ENCODE measurements around the gene ABRAXAS1. TPM values are rescaled to one million over a fixed set of nuclear protein-coding genes. Genes with fewer than 3 reads are reported as not detected.

Gene ABRAXAS1
- total and polyA plus RNA-seq, 2 of the 8 experiments (the other 6 are each of a cell fraction or from before 2014, with no cell fraction given), result 11.4 to 32.1 TPM

DNA sequence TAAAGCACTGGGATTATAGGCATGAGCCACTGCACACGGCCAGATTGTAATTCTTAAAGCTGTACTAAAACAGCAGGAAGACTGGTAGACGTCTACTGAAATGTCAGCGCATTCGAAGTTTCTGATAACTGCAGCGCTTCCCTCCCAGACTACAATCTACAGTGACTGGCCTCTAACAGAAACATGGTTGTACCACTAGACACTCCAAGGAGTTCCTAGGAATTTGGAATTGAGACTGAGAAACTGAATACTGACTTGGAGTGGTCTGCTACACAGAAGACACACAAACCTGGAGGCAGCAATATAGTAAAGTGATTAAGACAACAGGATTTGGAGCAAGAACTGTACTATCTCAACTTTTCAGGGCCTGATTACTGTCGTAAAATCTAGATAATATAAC, 30.2 kb downstream of the ABRAXAS1 start:
- H3K79me2 ChIP-seq (ENCODE audit: control insufficient read depth in 1 of 2, insufficient read depth in 2 of 2, low read length in 2 of 2), result peaks cover 0 to 32% of the 10 kb centered on the region in 2 experiments; a peak in 3 of 4 replicates
- H2BK12ac ChIP-seq (ENCODE audit: low read depth, low read length), result no peak overlapping the region
- H3K23me2 ChIP-seq (ENCODE audit: low read depth, low read length), result no peaks in the 10 kb centered on the region
- no peak for FAIRE-seq
- DNase-seq (ENCODE audit: low read depth in 1 of 2, low spot score in 2 of 2), result no peak
- no peak overlapping the region for H2AK5ac ChIP-seq (ENCODE audit: low read depth, low read length)
- no peaks in the 10 kb centered on the region for H4K20me1 ChIP-seq (replicated peaks in 1 of 2; ENCODE audit: control insufficient read depth in 1 of 2, insufficient read depth in 2 of 2, low read length in 2 of 2)
- H3K18ac ChIP-seq (ENCODE audit: extremely low read depth, low read length), result no peak overlapping the region
- no peak overlapping the region for H4K8ac ChIP-seq (ENCODE audit: extremely low read depth, insufficient read depth, low read length)
- H4K91ac ChIP-seq (replicated peaks; ENCODE audit: insufficient read length, low read length), result no peak overlapping the region
- no peak overlapping the region; the same call in 1 of the 2 replicates for H2AFZ ChIP-seq (ENCODE audit: low read length)
- H3K9ac ChIP-seq (replicated peaks in 1 of 4; ENCODE audit: extremely low read depth in 1 of 4, low read depth in 3 of 4, low read length in 3 of 4), result peak overlapping the region; percentile 86 to 94 (median 90); a peak in 6 of 7 replicates
- no peaks in the 10 kb centered on the region for H3K9me3 ChIP-seq (ENCODE audit: insufficient read depth in 2 of 2, low read depth in 1 of 2, low read length in 1 of 2)
- H3K27ac ChIP-seq (ENCODE audit: low read depth, low read length), result no peak overlapping the region
- no peak overlapping the region for H3K14ac ChIP-seq (ENCODE audit: insufficient read length)
- peak overlapping the region; percentile 85 to 99 (median 93) for H3K4me3 ChIP-seq (ENCODE audit: extremely low read depth in 1 of 4, insufficient read depth in 2 of 4, low read depth in 3 of 4, low read length in 4 of 4)
- no peak overlapping the region for H4K5ac ChIP-seq (ENCODE audit: insufficient read length, low read depth, low read length)
- H3K36me3 ChIP-seq (ENCODE audit: control insufficient read depth in 2 of 4, insufficient read depth in 4 of 4, low read length in 3 of 4), result peaks cover 0 to 27% (median 3%) of the 10 kb centered on the region in 4 experiments; a peak in 4 of 8 replicates
- no peak overlapping the region for H3K4ac ChIP-seq (replicated peaks; ENCODE audit: insufficient read length, low read depth, low read length)
- WGBS, 2 experiments (ENCODE audit: extremely low coverage in 1 of 2, insufficient coverage in 1 of 2, insufficient read length in 1 of 2, insufficient replicate concordance in 2 of 2, low coverage in 1 of 2, low lambda C conversion rate in 2 of 2, missing lambda C conversion rate in 1 of 2), result 85% methylated on average over 6 of the region's 6 CpGs; no CpG with 5 or more reads in 1 of the 2 experiments
- H2BK20ac ChIP-seq (ENCODE audit: low read length), result no peak overlapping the region
- ChIA-PET CTCF (ENCODE audit: partially characterized antibody) (interaction anchor here (1.0 to 1.5 kb wide), 3 partner anchors 36 to 68 kb away, joined by 3 to 4 read pairs (median 3); no protein-coding TSS in a partner anchor), POLR2A (ENCODE audit: partially characterized antibody) (interaction anchor here (1.2 to 1.4 kb wide), 2 partner anchors 28 to 555 kb away, joined by 3 to 4 read pairs; no protein-coding TSS in a partner anchor)
- peak overlapping the region; percentile 57 to 71 for H3K4me2 ChIP-seq (ENCODE audit: insufficient read depth in 1 of 2, low read depth in 2 of 2, low read length in 2 of 2)
- no peak overlapping the region for H2BK120ac ChIP-seq (replicated peaks; ENCODE audit: low read depth, low read length)
- TF ChIP-seq CBX8 (IDR thresholded peaks at IDR 0.05; ENCODE audit: borderline replicate concordance, low read depth, low read length) (no peak), SP2 (IDR thresholded peaks at IDR 0.05; ENCODE audit: low read length) (no peak)
- no peak overlapping the region for H2BK15ac ChIP-seq (ENCODE audit: low read length)
- no peak overlapping the region for H3K23ac ChIP-seq (ENCODE audit: insufficient read length)
- no peaks in the 10 kb centered on the region for H3K27me3 ChIP-seq (replicated peaks in 1 of 4; ENCODE audit: control insufficient read depth in 3 of 4, extremely low read depth in 1 of 4, insufficient read depth in 3 of 4, low read length in 3 of 4)
- no peak overlapping the region for H3K56ac ChIP-seq (replicated peaks; ENCODE audit: insufficient read length, low read depth, low read length)
- no peak overlapping the region for H2BK5ac ChIP-seq (ENCODE audit: low read depth, low read length)
- peaks cover 3% of the 10 kb centered on the region; the same call in 1 of the 2 replicates for H3K79me1 ChIP-seq (ENCODE audit: low read depth, low read length)
- H3K4me1 ChIP-seq (replicated peaks in 1 of 4; ENCODE audit: control insufficient read depth in 3 of 4, insufficient read depth in 4 of 4, low read length in 3 of 4), result peaks cover 0 to 3% (median 0%) of the 10 kb centered on the region in 4 experiments; a peak in 2 of 7 replicates

Measured in H1 (cell line).